NCI-H2227 (cell line): ENCODE measurements around the gene NIM1K.
"Not testable (repeated sequence)": the region's sequence is repeated elsewhere in the genome, so short reads cannot be mapped to it uniquely, and the experiment has no call there.

Source experiments
- DNase-seq: peaks from one replicate; lab custom pipeline; 2025; ENCODE audit not compliant: unreplicated experiment; lab: John Stamatoyannopoulos, UW

NIM1K gene

GRCh38 chr5:43190755-43191603 lies 1.0 kb upstream of the NIM1K start:
- no peak for DNase-seq

- DNase-seq, result no peak
These were observed 644 bp downstream of the NIM1K start for GRCh38 chr5:43192558-43193180.

- peak; percentile 86 for DNase-seq
These were observed 1.3 kb downstream of the NIM1K start for GRCh38 chr5:43193181-43193893.

- DNase-seq, result peak; percentile 74
These were observed 1.9 kb downstream of the NIM1K start for GRCh38 chr5:43193894-43194265.

GRCh38 chr5:43195670-43196265 lies 3.7 kb downstream of the NIM1K start:
- DNase-seq, result no peak

GRCh38 chr5:43197535-43197934 lies 5.5 kb downstream of the NIM1K start:
- no peak for DNase-seq

GRCh38 chr5:43201442-43201841 lies 9.4 kb downstream of the NIM1K start:
- DNase-seq, result not testable (repeated sequence)

GRCh38 chr5:43202380-43202779 lies 10.4 kb downstream of the NIM1K start:
- no peak for DNase-seq

- no peak for DNase-seq
These were observed 11.3 kb downstream of the NIM1K start for GRCh38 chr5:43203373-43203772.

- no peak for DNase-seq
These were observed 12.9 kb downstream of the NIM1K start for GRCh38 chr5:43204958-43205357.

- DNase-seq, result no peak
These were observed 15.6 kb downstream of the NIM1K start for GRCh38 chr5:43207601-43208000.

GRCh38 chr5:43208658-43209057 lies 16.6 kb downstream of the NIM1K start:
- no peak for DNase-seq

GRCh38 chr5:43209060-43209459 lies 17.0 kb downstream of the NIM1K start:
- no peak for DNase-seq

- DNase-seq, result no peak
These were observed 17.8 kb downstream of the NIM1K start for GRCh38 chr5:43209833-43210232.

GRCh38 chr5:43210570-43210969 lies 18.5 kb downstream of the NIM1K start:
- DNase-seq, result no peak

GRCh38 chr5:43213951-43214350 lies 21.9 kb downstream of the NIM1K start:
- DNase-seq, result no peak

GRCh38 chr5:43215073-43215631 lies 23.1 kb downstream of the NIM1K start:
- DNase-seq, result peak; percentile 46

- DNase-seq, result no peak
These were observed 24.9 kb downstream of the NIM1K start for GRCh38 chr5:43216941-43217340.

GRCh38 chr5:43219120-43219519 lies 27.1 kb downstream of the NIM1K start:
- no peak for DNase-seq

GRCh38 chr5:43221502-43221901 lies 29.5 kb downstream of the NIM1K start:
- no peak for DNase-seq

- DNase-seq, result no peak
These were observed 33.7 kb downstream of the NIM1K start for GRCh38 chr5:43225649-43226245.
